Nephron (organoid): ENCODE data around the gene KRR1.

Experiments used
- H3K27ac Mint-ChIP-seq, 3 experiments: 2 replicates each; pipeline ENCODE4 v1.8.0; 2020; ENCODE audit warnings: mixed read lengths in 3 of 3, mild to moderate bottlenecking in 2 of 3, moderate library complexity in 1 of 3
- H3K27me3 Mint-ChIP-seq: 2 replicates; pipeline ENCODE4 v1.8.0; 2021; ENCODE audit warnings: low read depth, mild to moderate bottlenecking, moderate library complexity, mixed read lengths
- H3K36me3 Mint-ChIP-seq: 2 replicates; pipeline ENCODE4 v1.8.0; 2020; ENCODE audit warnings: low read depth, mixed read lengths
- H3K4me1 Mint-ChIP-seq: 2 replicates; pipeline ENCODE4 v1.8.0; 2020; ENCODE audit warnings: mixed read lengths
- H3K4me3 Mint-ChIP-seq, 3 experiments: 2 replicates each; pipeline ENCODE4 v1.8.0; 2020; ENCODE audit warnings: mild to moderate bottlenecking in 3 of 3, mixed read lengths in 3 of 3, moderate library complexity in 2 of 3
- H3K9me3 Mint-ChIP-seq: 2 replicates; pipeline ENCODE4 v1.8.0; 2020; ENCODE audit warnings: mixed read lengths
- TF ChIP-seq, protein P1 (sequence below), 3 experiments: fragments of 200-600 bp; sonication (generic); IDR thresholded peaks; one replicate each; pipeline ENCODE4 v1.5.0; 2021; ENCODE audit warnings: antibody characterized with exemption in 3 of 3; ENCODE audit not compliant: unreplicated experiment in 3 of 3

Gene KRR1

GRCh38 chr12:75511116-75512048 is at the start of gene KRR1:
TSS of gene KRR1 (minus strand) at chr12:75511609. CDS start at chr12:75511597, 12 bp downstream.
- H3K9me3 Mint-ChIP-seq: no peaks in the 10 kb centered on the region
- H3K4me3 Mint-ChIP-seq: peak within 1 kb of the TSS; percentile 99
- H3K27ac Mint-ChIP-seq: peak within 1 kb of the TSS; percentile 86 to 98 (median 95)
- peaks cover 4% of the 10 kb centered on the region for H3K36me3 Mint-ChIP-seq
- TF ChIP-seq, protein P1, sequence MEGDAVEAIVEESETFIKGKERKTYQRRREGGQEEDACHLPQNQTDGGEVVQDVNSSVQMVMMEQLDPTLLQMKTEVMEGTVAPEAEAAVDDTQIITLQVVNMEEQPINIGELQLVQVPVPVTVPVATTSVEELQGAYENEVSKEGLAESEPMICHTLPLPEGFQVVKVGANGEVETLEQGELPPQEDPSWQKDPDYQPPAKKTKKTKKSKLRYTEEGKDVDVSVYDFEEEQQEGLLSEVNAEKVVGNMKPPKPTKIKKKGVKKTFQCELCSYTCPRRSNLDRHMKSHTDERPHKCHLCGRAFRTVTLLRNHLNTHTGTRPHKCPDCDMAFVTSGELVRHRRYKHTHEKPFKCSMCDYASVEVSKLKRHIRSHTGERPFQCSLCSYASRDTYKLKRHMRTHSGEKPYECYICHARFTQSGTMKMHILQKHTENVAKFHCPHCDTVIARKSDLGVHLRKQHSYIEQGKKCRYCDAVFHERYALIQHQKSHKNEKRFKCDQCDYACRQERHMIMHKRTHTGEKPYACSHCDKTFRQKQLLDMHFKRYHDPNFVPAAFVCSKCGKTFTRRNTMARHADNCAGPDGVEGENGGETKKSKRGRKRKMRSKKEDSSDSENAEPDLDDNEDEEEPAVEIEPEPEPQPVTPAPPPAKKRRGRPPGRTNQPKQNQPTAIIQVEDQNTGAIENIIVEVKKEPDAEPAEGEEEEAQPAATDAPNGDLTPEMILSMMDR (IDR thresholded peaks at IDR 0.05; ENCODE audit: unreplicated experiment in 3 of 3): no peak
- peaks cover 23% of the 10 kb centered on the region for H3K4me1 Mint-ChIP-seq
- no peaks in the 10 kb centered on the region for H3K27me3 Mint-ChIP-seq

DNA sequence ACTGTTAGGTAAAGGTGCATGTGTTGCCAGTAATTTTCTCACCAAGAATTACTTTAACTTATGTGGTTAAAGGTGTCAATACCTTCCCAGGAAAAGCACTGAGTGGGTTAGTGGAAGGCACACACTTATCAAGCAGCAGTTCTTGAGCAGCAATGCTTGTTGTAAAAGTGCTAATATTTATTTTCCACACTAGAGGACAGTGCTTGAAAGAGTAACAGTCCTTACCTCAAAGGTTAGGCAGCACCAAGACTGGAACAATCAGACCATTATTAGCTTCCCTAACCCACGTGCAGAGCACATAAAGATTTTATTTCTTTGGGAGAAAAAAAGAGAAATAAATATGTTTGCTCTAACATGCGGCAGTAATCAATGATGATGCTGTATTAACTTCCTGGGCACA is 48.8 kb upstream of the KRR1 start:
- Mint-ChIP-seq H3K4me3 (no peak overlapping the region), H3K27ac (peak overlapping the region in 2 of 3 experiments; percentile 8 to 72), H3K4me1 (peaks cover 22% of the 10 kb centered on the region), H3K27me3 (peaks cover 6% of the 10 kb centered on the region), H3K9me3 (peaks cover 1% of the 10 kb centered on the region), H3K36me3 (no peaks in the 10 kb centered on the region)
- TF ChIP-seq, protein P1 (IDR thresholded peaks at IDR 0.05; ENCODE audit: unreplicated experiment in 3 of 3): peak; percentile 45 to 53 (median 48)

- TF ChIP-seq, protein P1 (IDR thresholded peaks at IDR 0.05; ENCODE audit: unreplicated experiment in 3 of 3): no peak
- H3K27me3 Mint-ChIP-seq: peaks cover 6% of the 10 kb centered on the region
- peak overlapping the region in 2 of 3 experiments; percentile 38 to 66 for H3K27ac Mint-ChIP-seq
- H3K36me3 Mint-ChIP-seq: no peaks in the 10 kb centered on the region
- no peaks in the 10 kb centered on the region for H3K9me3 Mint-ChIP-seq
- H3K4me1 Mint-ChIP-seq: peaks cover 41% of the 10 kb centered on the region
- no peak overlapping the region for H3K4me3 Mint-ChIP-seq
Measured at GRCh38 chr12:75558287-75558686, 46.9 kb upstream of the KRR1 start.

DNA sequence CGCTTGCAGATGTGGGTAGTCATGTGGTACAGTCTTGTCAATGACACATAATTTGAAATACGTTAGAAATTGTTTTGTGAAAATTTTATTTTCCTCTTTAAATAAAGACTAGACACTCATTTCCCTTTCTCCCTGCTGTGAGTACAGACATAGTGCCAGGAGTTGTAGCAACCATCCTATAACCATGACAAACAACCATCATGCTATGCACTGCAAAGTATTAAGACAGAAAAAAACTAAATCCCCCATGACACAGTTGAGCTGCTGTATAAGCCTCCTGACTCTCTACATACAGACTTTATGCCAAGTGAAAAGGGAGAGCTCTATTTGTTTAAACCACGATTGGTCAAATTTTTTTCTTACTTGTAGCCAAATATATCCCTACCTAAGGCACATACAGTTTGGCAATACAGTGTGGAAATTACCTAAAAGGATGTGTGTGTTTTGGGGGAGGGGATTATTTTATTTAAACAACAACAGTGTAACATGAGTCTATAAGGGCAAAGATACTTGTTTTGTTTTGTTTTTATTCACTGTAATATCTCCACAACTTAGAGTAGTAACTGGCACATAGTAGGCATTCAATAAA is 45.0 kb upstream of the KRR1 start:
- H3K36me3 Mint-ChIP-seq: no peaks in the 10 kb centered on the region

GRCh38 chr12:75554556-75554880 is 43.1 kb upstream of the KRR1 start:
- no peaks in the 10 kb centered on the region for H3K9me3 Mint-ChIP-seq
- peaks cover 55% of the 10 kb centered on the region for H3K4me1 Mint-ChIP-seq
- no peaks in the 10 kb centered on the region for H3K27me3 Mint-ChIP-seq
- H3K36me3 Mint-ChIP-seq: no peaks in the 10 kb centered on the region
- H3K4me3 Mint-ChIP-seq: no peak overlapping the region
- peak overlapping the region in 1 of 3 experiments; percentile 82 for H3K27ac Mint-ChIP-seq
- TF ChIP-seq, protein P1 (IDR thresholded peaks at IDR 0.05; ENCODE audit: unreplicated experiment in 3 of 3): no peak

More for the DNA sequence above, 45.0 kb upstream of the KRR1 start:
- no peaks in the 10 kb centered on the region for H3K9me3 Mint-ChIP-seq
- TF ChIP-seq, protein P1 (IDR thresholded peaks at IDR 0.05; ENCODE audit: unreplicated experiment in 3 of 3): no peak
- H3K4me3 Mint-ChIP-seq: no peak overlapping the region
- peak overlapping the region; percentile 0 to 25 (median 1) for H3K27ac Mint-ChIP-seq
- H3K4me1 Mint-ChIP-seq: peaks cover 46% of the 10 kb centered on the region
- H3K27me3 Mint-ChIP-seq: peaks cover 2% of the 10 kb centered on the region
